Stimulated activated CD4-positive, alpha-beta T cell treated with anti-CD3 and anti-CD28 coated beads, Interleukin-12 subunit alpha, Interleukin-12 subunit beta, amount 100 ng/mL, for 48 hours (primary cell): Measurements from ENCODE around the gene C1orf167.

Experiments used
- DNase-seq, 3 donors: peaks; one replicate each; pipeline ENCODE4 v3.0.0-alpha.2; 2020; ENCODE audit warnings: low read depth in 2 of 3, low spot score in 1 of 3

Gene C1orf167

GRCh38 chr1:11761988-11762406 lies at the start of gene C1orf167:
Gene C1orf167 (plus strand): TSS chr1:11762193. CDS start chr1:11764401, 2,208 bp downstream.
- DNase-seq, result peak in 2 of 3 donors; percentile 7 to 9

DNA sequence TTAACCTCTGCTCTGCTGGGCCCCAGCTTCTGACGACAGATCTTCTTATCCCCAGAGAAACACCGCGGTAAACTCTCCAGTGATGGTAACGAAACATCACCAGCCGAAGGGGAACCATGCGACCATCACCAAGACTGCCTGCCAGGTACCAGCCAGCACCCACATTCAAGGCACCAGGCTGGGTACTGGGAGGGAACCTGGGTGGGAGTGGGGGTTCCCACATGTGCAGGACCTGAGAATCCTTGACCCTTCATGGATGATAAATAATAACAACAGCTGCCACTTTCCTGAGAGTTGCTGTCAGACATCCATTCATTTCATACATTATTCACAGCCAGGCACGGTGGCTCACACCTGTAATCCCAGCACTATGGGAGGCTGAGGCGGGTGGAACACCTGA lies 49.7 kb upstream of the C1orf167 start:
- DNase-seq, result no peak

GRCh38 chr1:11713095-11713494 lies 48.9 kb upstream of the C1orf167 start:
- DNase-seq, result no peak

DNA sequence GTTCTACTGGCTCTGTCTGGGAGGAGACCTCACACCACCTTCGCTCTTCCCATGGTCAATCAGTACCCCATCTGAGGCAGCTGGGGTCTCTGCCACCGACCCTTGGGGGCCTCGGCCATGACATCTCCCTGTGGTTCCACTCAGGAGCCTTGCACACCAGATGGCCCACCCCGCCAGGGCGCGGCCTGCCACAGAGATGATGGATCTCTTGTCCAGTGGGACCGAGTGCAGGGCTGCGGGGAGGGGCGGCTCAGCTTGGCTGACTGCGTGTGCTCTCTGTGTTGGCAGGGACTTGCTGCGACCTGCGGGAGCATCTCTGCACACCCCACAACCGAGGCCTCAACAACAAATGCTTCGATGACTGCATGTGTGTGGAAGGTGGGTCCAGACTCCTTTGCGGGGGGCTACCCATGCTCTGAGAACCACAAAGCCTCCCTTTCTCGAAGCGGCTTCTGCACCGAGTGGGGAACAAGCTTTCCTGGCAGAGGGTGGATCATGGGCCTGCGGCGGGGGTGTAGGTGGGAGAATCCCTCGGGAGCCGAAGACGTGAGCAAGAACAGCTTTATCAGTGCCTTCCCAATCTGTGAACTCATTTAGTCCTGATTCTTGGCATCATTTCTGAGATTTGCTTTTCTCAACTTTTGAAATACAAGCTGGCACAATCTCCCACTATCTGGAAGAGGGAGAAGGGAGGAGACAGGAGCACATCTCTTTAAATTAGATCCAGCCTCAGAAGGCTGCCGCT lies 47.0 kb upstream of the C1orf167 start:
- no peak for DNase-seq

GRCh38 chr1:11719313-11720032 lies 42.5 kb upstream of the C1orf167 start:
- peak; percentile 63 to 88 (median 73) for DNase-seq

DNA sequence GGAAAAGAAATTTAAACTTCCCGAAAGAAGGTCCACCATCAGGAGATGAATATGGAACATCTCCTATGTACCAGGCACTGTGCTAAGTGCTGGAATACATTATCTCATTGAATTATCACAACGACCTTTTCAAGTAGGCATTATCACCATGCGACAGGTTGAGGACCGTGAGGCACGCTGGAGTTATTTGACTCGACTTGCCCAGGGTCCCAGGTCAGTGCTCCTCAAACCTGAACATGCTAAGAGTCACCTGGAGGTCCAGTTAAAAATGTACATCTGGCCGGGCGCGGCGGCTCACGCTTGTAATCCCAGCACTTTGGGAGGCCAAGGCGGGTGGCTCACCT lies 42.0 kb upstream of the C1orf167 start:
- DNase-seq, result no peak

DNA sequence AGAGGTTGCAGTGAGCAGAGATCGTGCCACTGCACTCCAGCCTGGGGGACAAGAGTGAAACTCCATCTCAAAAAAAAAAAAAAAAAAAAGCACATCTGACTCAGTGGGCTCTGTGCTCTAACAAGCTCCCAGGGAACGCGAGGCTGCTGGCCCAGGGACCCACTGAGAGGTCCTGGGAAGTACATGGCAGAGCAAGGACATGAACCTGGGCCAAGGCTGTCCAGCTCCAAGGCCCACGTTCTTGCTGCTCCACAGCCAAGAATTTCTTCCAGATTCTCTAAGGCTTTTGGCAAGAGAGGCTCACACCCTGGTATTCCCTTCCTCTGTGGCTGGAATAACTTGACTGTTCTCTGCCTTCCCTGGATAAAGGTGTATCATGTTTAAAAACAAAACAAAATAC lies 41.5 kb upstream of the C1orf167 start:
- DNase-seq, result no peak

GRCh38 chr1:11721311-11721710 lies 40.7 kb upstream of the C1orf167 start:
- no peak for DNase-seq

GRCh38 chr1:11722538-11722937 lies 39.5 kb upstream of the C1orf167 start:
- no peak for DNase-seq

DNA sequence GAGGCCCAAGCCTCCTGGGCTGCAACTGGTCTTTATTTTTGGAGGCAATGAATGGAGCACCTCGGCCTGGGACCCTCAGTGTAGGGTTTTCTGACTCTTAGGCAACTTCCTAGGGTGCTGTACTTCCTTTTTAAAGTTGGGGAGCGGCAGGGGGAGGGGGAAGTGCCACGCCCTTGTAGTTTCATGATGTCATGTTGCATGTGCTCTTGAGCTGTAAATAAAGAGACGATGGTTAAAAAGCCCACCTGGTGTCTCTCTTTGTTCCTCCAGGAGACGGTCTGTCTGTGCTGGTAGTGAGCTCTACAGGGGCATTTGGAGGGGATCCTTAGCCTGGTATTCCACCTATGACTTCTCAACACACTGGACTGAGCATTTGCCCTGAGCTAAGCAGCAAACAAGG lies 36.4 kb upstream of the C1orf167 start:
- DNase-seq, result no peak

DNA sequence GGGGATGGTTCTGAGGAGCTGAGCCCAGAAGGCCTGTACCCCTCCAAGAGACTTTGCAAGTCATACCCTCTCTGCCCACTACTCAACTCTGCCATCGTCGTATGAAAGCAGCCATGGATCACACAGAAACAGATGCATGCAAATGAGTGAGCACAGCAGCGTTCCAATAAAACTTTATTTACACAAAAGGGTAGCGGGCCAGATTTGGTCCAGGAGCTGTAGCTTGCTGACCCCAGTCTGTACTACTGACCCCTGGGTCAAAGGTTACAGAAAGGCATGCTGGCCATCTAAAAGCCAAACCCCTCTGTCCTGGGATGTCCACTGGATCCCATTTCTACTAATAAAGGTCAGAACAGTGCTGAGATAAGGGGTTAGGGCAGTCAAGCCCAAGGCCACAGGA lies 34.9 kb upstream of the C1orf167 start:
- DNase-seq, result no peak

GRCh38 chr1:11728126-11728806 lies 33.7 kb upstream of the C1orf167 start:
- DNase-seq, result no peak

GRCh38 chr1:11729155-11729497 lies 32.9 kb upstream of the C1orf167 start:
- DNase-seq, result no peak

DNA sequence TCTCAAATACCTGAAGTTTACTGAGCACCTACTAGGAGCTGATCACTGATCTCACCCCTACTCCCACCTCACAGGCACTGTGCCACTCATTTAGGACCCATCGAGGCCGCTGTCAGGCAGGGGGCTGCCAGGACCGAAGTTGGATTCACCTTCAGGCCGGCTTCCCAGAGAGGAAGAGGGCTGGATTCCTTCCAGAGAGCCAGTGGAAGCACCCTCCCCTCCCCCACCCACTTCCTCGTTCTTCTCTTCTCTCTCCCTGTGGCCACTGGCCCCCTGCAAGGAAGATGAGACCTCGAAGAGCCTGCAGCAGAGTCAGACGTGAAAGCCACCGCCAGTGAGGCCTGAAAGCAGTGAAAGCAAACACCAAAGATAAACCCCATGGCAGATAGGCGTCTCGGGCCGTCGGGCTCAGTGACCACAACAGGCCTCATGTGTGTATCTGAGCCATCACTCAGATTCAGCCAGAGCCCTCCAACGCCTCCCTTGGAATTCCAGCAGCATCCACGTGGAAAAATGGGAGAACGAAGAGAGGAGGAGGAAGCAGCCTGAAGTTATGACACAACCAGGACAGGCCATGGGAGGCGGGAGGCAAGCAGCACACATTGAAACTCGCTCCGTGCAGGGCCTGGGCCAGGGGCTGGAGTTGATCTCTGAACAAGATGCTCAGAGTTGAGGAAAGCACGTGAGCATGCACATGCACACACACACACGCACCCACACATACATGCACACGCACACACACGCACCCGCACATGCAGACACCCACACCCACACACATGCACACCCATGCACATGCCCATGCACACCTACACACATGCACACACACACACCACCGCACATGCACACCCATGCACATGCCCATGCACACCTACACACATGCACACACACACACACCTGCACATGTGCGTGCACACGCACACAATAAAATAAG lies 32.2 kb upstream of the C1orf167 start:
- DNase-seq, result no peak

GRCh38 chr1:11730429-11730891 lies 31.5 kb upstream of the C1orf167 start:
- DNase-seq, result no peak

DNA sequence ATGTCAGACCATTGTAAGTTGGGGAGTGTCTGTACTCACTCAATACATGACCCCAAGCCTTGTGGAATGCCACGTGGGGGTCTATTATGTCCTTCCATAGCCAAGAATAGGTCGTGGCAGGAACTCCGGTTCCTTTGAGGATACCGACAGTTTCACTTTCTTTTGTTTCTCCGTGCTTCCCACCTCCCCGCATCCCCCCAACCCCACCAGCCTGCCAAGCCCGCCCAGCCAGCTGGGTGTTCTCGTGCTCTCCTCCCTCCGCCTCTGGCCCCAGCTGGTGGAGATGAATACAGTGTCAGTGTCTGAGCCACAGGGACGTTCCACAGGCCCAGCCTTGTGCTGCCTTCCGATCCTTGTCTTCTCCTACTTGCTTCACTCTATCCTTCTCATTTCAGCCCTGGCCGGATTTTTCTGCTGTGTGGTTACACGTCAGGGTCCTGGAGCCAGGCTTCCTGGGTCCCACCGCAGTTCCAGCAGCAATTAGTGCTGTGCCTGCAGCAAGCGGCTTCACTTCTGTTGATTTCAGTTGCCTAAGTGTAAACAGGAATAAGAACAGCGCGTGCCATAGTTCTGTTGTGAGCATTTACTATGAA lies 30.2 kb upstream of the C1orf167 start:
- no peak for DNase-seq

- DNase-seq, result no peak
These were observed 28.7 kb upstream of the C1orf167 start for GRCh38 chr1:11733306-11733705.

GRCh38 chr1:11735531-11735853 lies 26.5 kb upstream of the C1orf167 start:
- no peak for DNase-seq

DNA sequence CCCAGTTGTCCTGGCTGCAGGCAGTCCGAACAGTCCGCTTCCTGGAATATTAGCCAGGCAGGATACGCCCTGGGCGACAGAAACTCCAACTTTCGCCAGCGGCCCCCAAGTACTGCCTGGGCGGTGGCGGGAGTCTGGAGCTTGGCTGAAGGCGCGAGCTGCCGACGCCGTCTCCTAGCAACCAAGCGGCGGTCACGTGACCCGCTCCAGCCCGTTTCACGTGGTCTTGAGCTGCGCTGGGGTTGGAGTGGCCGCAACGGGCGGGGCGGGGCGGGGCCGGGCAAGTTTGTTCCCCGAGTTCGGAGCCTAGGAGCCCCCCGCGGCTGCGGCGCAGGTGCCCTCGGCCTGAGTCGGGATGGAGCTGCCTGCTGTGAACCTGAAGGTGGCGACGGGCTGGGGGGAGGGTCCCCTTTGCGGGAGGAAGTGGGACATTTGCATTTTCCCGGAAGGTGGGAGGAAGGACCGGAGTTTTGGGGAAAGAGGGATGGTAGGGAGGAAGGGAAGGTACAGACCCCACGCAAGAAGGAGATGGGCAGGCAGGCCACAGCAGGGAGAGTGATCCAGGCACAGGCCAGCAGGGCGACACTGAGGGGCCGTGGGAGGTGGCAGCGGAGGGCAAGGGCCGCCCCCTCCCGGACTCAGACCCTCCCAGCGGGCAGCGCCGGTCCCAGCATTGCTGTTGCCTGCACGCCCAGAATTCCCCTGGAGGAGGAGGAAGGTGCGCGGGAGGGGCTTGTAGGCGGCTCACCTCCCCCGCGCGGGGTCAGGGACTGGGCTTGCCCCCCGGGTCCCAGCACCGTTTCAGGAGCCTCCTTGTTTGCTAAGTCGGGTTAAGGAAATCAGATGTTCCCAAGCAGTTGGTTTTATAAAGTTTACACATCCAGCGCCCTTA lies 25.9 kb upstream of the C1orf167 start, which contains the start of gene AGTRAP:
TSS of gene AGTRAP (plus strand) at position 283 of the 892 bp plus-strand sequence. CDS start at position 356, 73 bp downstream.
- peak; percentile 80 to 90 (median 85) for DNase-seq
